Measurements from ENCODE around the gene DCC.
"Not testable (repeated sequence)": the region's sequence is repeated elsewhere in the genome, so short reads cannot be mapped to it uniquely, and the experiment has no call there.

The DCC gene

GRCh38 chr18:53451902-53452301, 1111.9 kb downstream of the DCC start:
- no peak for DNase-seq (ENCODE audit: low read depth, low spot score)
- TF ChIP-seq CTCF (IDR thresholded peaks at IDR 0.05; ENCODE audit: low read depth, low read length) = no peak
- in situ Hi-C loops (cut with HindIII; ENCODE audit: low sequenced_read_pairs) = no loop called here
- no peak overlapping the region for H3K4me3 ChIP-seq (ENCODE audit: low read depth, low read length)

GRCh38 chr18:53457068-53457467, 1117.1 kb downstream of the DCC start:
- DNase-seq (ENCODE audit: low read depth, low spot score) = peak; percentile 84
- H3K4me3 ChIP-seq (ENCODE audit: low read depth, low read length) = no peak overlapping the region
- no peak for TF ChIP-seq CTCF (IDR thresholded peaks at IDR 0.05; ENCODE audit: low read depth, low read length)
- in situ Hi-C loops (cut with HindIII; ENCODE audit: low sequenced_read_pairs) = no loop called here

GRCh38 chr18:53458268-53458667, 1118.3 kb downstream of the DCC start:
- in situ Hi-C loops (cut with HindIII; ENCODE audit: low sequenced_read_pairs) = no loop called here
- no peak overlapping the region for H3K4me3 ChIP-seq (ENCODE audit: low read depth, low read length)
- TF ChIP-seq CTCF (IDR thresholded peaks at IDR 0.05; ENCODE audit: low read depth, low read length) = no peak
- DNase-seq (ENCODE audit: low read depth, low spot score) = peak; percentile 32

- no peak for TF ChIP-seq CTCF (IDR thresholded peaks at IDR 0.05; ENCODE audit: low read depth, low read length)
- no peak overlapping the region for H3K4me3 ChIP-seq (ENCODE audit: low read depth, low read length)
- in situ Hi-C loops (cut with HindIII; ENCODE audit: low sequenced_read_pairs) = no loop called here
- peak; percentile 80 for DNase-seq (ENCODE audit: low read depth, low spot score)
Measured at GRCh38 chr18:53458944-53459580, 1119.1 kb downstream of the DCC start.

- DNase-seq (ENCODE audit: low read depth, low spot score) = no peak
- in situ Hi-C loops (cut with HindIII; ENCODE audit: low sequenced_read_pairs) = no loop called here
- no peak overlapping the region for H3K4me3 ChIP-seq (ENCODE audit: low read depth, low read length)
- TF ChIP-seq CTCF (IDR thresholded peaks at IDR 0.05; ENCODE audit: low read depth, low read length) = no peak
Measured at GRCh38 chr18:53467756-53468155, 1127.8 kb downstream of the DCC start.

- H3K4me3 ChIP-seq (ENCODE audit: low read depth, low read length); DNase-seq (ENCODE audit: low read depth, low spot score); in situ Hi-C loops (cut with HindIII; ENCODE audit: low sequenced_read_pairs): not testable (repeated sequence)
Measured at GRCh38 chr18:53468173-53468572, 1128.2 kb downstream of the DCC start.

- in situ Hi-C loops (cut with HindIII; ENCODE audit: low sequenced_read_pairs) = no loop called here
- DNase-seq (ENCODE audit: low read depth, low spot score) = no peak
Measured at GRCh38 chr18:53472546-53472945, 1132.5 kb downstream of the DCC start.

More at GRCh38 chr18:53472546-53472945, 1132.5 kb downstream of the DCC start:
- H3K4me3 ChIP-seq (ENCODE audit: low read depth, low read length) = no peak overlapping the region
- no peak for TF ChIP-seq CTCF (IDR thresholded peaks at IDR 0.05; ENCODE audit: low read depth, low read length)
